Measurements from ENCODE around the gene MINDY1.

Gene MINDY1

GRCh38 chr1:151011154-151011850 lies 4.6 kb upstream of the MINDY1 start:
- no peak for DNase-seq (ENCODE audit: low read depth in 2 of 2)

- no peak for DNase-seq (ENCODE audit: low read depth in 2 of 2)
These were observed 3.6 kb upstream of the MINDY1 start for GRCh38 chr1:151010346-151010726.

GRCh38 chr1:151009674-151010345 lies 3.1 kb upstream of the MINDY1 start:
- DNase-seq (ENCODE audit: low read depth in 2 of 2) = no peak

- no peak for DNase-seq (ENCODE audit: low read depth in 2 of 2)
These were observed 2.5 kb upstream of the MINDY1 start for GRCh38 chr1:151009206-151009587.

GRCh38 chr1:151008244-151009205 lies 1.8 kb upstream of the MINDY1 start, which contains the start of gene PRUNE1:
Gene PRUNE1 (plus strand): TSS chr1:151008449. CDS start chr1:151008633, 184 bp downstream.
- peak; percentile 97 for DNase-seq (ENCODE audit: low read depth in 2 of 2)

- no peak for DNase-seq (ENCODE audit: low read depth in 2 of 2)
These were observed 1.1 kb upstream of the MINDY1 start for GRCh38 chr1:151007853-151008243.

GRCh38 chr1:151005729-151006319 lies 878 bp downstream of the MINDY1 start:
- no peak for DNase-seq (ENCODE audit: low read depth in 2 of 2)

- DNase-seq (ENCODE audit: low read depth in 2 of 2) = no peak
These were observed 3.5 kb downstream of the MINDY1 start for GRCh38 chr1:151003180-151003579.

GRCh38 chr1:151002611-151003010 lies 4.1 kb downstream of the MINDY1 start:
- DNase-seq (ENCODE audit: low read depth in 2 of 2) = no peak

- DNase-seq (ENCODE audit: low read depth in 2 of 2) = no peak
These were observed 4.7 kb downstream of the MINDY1 start for GRCh38 chr1:151002051-151002450.

GRCh38 chr1:151001602-151002001 lies 5.1 kb downstream of the MINDY1 start:
- DNase-seq (ENCODE audit: low read depth in 2 of 2) = no peak

GRCh38 chr1:151000408-151000807 lies 6.3 kb downstream of the MINDY1 start:
- no peak for DNase-seq (ENCODE audit: low read depth in 2 of 2)

- DNase-seq (ENCODE audit: low read depth in 2 of 2) = no peak
These were observed 6.8 kb downstream of the MINDY1 start for GRCh38 chr1:150999926-151000325.

GRCh38 chr1:150999051-150999674 lies 7.5 kb downstream of the MINDY1 start:
- DNase-seq (ENCODE audit: low read depth in 2 of 2) = no peak

- no peak for DNase-seq (ENCODE audit: low read depth in 2 of 2)
These were observed 8.8 kb downstream of the MINDY1 start for GRCh38 chr1:150997949-150998348.

- no peak for DNase-seq (ENCODE audit: low read depth in 2 of 2)
These were observed 9.4 kb downstream of the MINDY1 start for GRCh38 chr1:150997126-150997872.

GRCh38 chr1:150995896-150996295 lies 10.8 kb downstream of the MINDY1 start:
- no peak for DNase-seq (ENCODE audit: low read depth in 2 of 2)

GRCh38 chr1:150995460-150995859 lies 11.2 kb downstream of the MINDY1 start:
- DNase-seq (ENCODE audit: low read depth in 2 of 2) = no peak

GRCh38 chr1:150994248-150994647 lies 12.5 kb downstream of the MINDY1 start:
- DNase-seq (ENCODE audit: low read depth in 2 of 2) = no peak

GRCh38 chr1:150992626-150993025 lies 14.1 kb downstream of the MINDY1 start:
- no peak for DNase-seq (ENCODE audit: low read depth in 2 of 2)

GRCh38 chr1:150987924-150988323 lies 18.8 kb downstream of the MINDY1 start:
- no peak for DNase-seq (ENCODE audit: low read depth in 2 of 2)
